Glomerular visceral epithelial cell (primary cell): ENCODE data around the gene CNDP2.
A peak's percentile ranks its signal among the peaks of the same experiment; 100 is the strongest.
"Not testable (repeated sequence)": the region's sequence is repeated elsewhere in the genome, so short reads cannot be mapped to it uniquely, and the experiment has no call there.

Source experiments
- DNase-seq: peaks from one replicate; pipeline ENCODE4 v3.0.0-alpha.2; 2016; ENCODE audit errors: extremely low spot score

The CNDP2 gene

GRCh38 chr18:74534981-74535649 lies 39.0 kb downstream of the CNDP2 start:
- DNase-seq = no peak

- DNase-seq = no peak
Observed at GRCh38 chr18:74539289-74539688, 43.1 kb downstream of the CNDP2 start.

GRCh38 chr18:74540652-74541421 lies 44.7 kb downstream of the CNDP2 start:
- DNase-seq = no peak

GRCh38 chr18:74541703-74542555 lies 45.8 kb downstream of the CNDP2 start:
- no peak for DNase-seq

GRCh38 chr18:74544898-74545297 lies 48.7 kb downstream of the CNDP2 start:
- no peak for DNase-seq

GRCh38 chr18:74546007-74546406 lies 49.8 kb downstream of the CNDP2 start:
- DNase-seq = no peak

- no peak for DNase-seq
Observed at GRCh38 chr18:74546751-74547530, 50.8 kb downstream of the CNDP2 start.

GRCh38 chr18:74547860-74548259 lies 51.7 kb downstream of the CNDP2 start:
- no peak for DNase-seq

- no peak for DNase-seq
Observed at GRCh38 chr18:74549591-74550104, 53.5 kb downstream of the CNDP2 start.

- no peak for DNase-seq
Observed at GRCh38 chr18:74550886-74551285, 54.7 kb downstream of the CNDP2 start.

- DNase-seq = no peak
Observed at GRCh38 chr18:74551452-74551851, 55.3 kb downstream of the CNDP2 start.

GRCh38 chr18:74551936-74552555 lies 55.9 kb downstream of the CNDP2 start:
- DNase-seq = peak; percentile 82

- no peak for DNase-seq
Observed at GRCh38 chr18:74556126-74556525, 60.0 kb downstream of the CNDP2 start.

- DNase-seq = no peak
Observed at GRCh38 chr18:74558096-74558495, 61.9 kb downstream of the CNDP2 start.

GRCh38 chr18:74562131-74562730 lies 66.1 kb downstream of the CNDP2 start:
- DNase-seq = no peak

GRCh38 chr18:74562775-74563174 lies 66.6 kb downstream of the CNDP2 start:
- no peak for DNase-seq

- DNase-seq = no peak
Observed at GRCh38 chr18:74563999-74564398, 67.8 kb downstream of the CNDP2 start.

- not testable (repeated sequence) for DNase-seq
Observed at GRCh38 chr18:74565164-74565563, 69.0 kb downstream of the CNDP2 start.

- DNase-seq = not testable (repeated sequence)
Observed at GRCh38 chr18:74565993-74566392, 69.8 kb downstream of the CNDP2 start.

GRCh38 chr18:74567822-74568221 lies 71.7 kb downstream of the CNDP2 start:
- DNase-seq = no peak

GRCh38 chr18:74569401-74569800 lies 73.2 kb downstream of the CNDP2 start:
- DNase-seq = no peak
